Measurements from ENCODE around the gene BRCA2.

BRCA2 gene

GRCh38 chr13:32408296-32409000 lies 93.1 kb downstream of the BRCA2 start:
- Histone ChIP-seq H3K9me3 (ENCODE audit: control insufficient read depth in 5 of 5, low read length in 5 of 5) (no peaks in the 10 kb centered on the region), H3K27ac (ENCODE audit: low read depth, low read length) (no peak overlapping the region)

GRCh38 chr13:32409001-32409313 lies 93.6 kb downstream of the BRCA2 start:
- no peaks in the 10 kb centered on the region for H3K9me3 ChIP-seq (ENCODE audit: control insufficient read depth in 5 of 5, low read length in 5 of 5)
- H3K4me3 ChIP-seq (ENCODE audit: low read depth in 1 of 5, low read length in 5 of 5), result no peak overlapping the region
- H3K4me1 ChIP-seq (ENCODE audit: control insufficient read depth in 5 of 5, insufficient read depth in 5 of 5, low read length in 5 of 5), result peaks cover 3 to 14% (median 13%) of the 10 kb centered on the region in 5 donors
- H3K9ac ChIP-seq (ENCODE audit: low read length in 5 of 5), result no peak overlapping the region
- no peaks in the 10 kb centered on the region for H3K27me3 ChIP-seq (ENCODE audit: control insufficient read depth in 5 of 5, insufficient read depth in 4 of 5, low read length in 5 of 5)
- no peak overlapping the region for H3K27ac ChIP-seq (ENCODE audit: low read depth, low read length)
- H3K36me3 ChIP-seq (ENCODE audit: control insufficient read depth in 5 of 5, insufficient read depth in 5 of 5, low read length in 5 of 5), result peaks cover 0 to 22% (median 8%) of the 10 kb centered on the region in 5 donors

More at GRCh38 chr13:32408296-32409000, 93.1 kb downstream of the BRCA2 start:
- Histone ChIP-seq H3K4me1 (ENCODE audit: control insufficient read depth in 5 of 5, insufficient read depth in 5 of 5, low read length in 5 of 5) (peaks cover 3 to 14% (median 13%) of the 10 kb centered on the region in 5 donors), H3K27me3 (ENCODE audit: control insufficient read depth in 5 of 5, insufficient read depth in 4 of 5, low read length in 5 of 5) (no peaks in the 10 kb centered on the region), H3K4me3 (ENCODE audit: low read depth in 1 of 5, low read length in 5 of 5) (no peak overlapping the region), H3K9ac (ENCODE audit: low read length in 5 of 5) (no peak overlapping the region), H3K36me3 (ENCODE audit: control insufficient read depth in 5 of 5, insufficient read depth in 5 of 5, low read length in 5 of 5) (peaks cover 0 to 26% (median 8%) of the 10 kb centered on the region in 5 donors)

DNA sequence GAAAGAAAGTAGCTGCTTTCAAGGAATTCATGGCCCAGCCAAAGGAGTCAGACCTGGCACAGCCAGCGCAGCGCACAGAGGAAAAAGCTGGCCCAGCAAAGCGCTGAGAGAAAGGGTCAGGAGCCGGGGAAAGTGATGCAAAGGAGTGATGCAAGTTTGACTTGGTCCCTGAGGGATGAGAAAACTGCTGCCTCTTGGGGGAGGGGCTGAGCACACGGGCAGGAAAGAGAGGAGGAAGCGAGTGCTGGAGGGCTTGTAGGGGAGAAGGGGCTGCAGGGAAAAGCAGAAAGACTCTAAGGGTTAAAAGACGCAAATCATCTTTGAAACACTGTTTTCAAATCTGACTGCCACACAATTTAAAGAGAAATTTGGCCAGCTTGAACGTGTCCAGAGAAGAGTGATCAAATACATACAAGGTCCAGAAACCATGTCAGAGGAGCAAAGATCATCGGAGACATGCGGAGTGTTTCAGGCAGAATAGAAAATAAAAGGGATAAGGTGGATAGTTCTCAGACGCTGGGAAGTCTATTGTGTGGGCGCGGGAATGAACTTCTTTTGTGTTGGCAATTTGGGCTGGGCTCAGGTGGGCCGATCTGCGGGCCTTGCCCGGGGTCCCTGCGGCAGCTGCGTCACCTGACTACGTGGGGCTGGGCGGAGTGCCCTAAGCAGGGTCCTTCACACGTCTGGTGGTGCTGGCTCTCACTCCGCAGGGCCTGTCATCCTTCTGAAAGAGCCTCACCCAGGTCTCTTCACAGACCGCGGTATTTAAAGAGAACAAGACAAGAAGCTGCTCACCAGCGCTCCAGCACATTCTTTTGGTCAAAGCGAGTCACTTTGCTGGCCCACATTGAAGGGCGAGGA lies 94.5 kb downstream of the BRCA2 start:
- Histone ChIP-seq H3K27me3 (ENCODE audit: control insufficient read depth in 5 of 5, insufficient read depth in 4 of 5, low read length in 5 of 5) (no peaks in the 10 kb centered on the region), H3K9ac (ENCODE audit: low read length in 5 of 5) (peak overlapping the region in 1 of 5 donors; percentile 20), H3K27ac (ENCODE audit: low read depth, low read length) (peak overlapping the region; percentile 35), H3K4me3 (ENCODE audit: low read depth in 1 of 5, low read length in 5 of 5) (peak overlapping the region; percentile 13 to 60 (median 51)), H3K4me1 (ENCODE audit: control insufficient read depth in 5 of 5, insufficient read depth in 5 of 5, low read length in 5 of 5) (peaks cover 3 to 14% (median 13%) of the 10 kb centered on the region in 5 donors), H3K36me3 (ENCODE audit: control insufficient read depth in 5 of 5, insufficient read depth in 5 of 5, low read length in 5 of 5) (peaks cover 0 to 14% (median 8%) of the 10 kb centered on the region in 5 donors), H3K9me3 (ENCODE audit: control insufficient read depth in 5 of 5, low read length in 5 of 5) (no peaks in the 10 kb centered on the region)

- H3K9me3 ChIP-seq (ENCODE audit: control insufficient read depth in 5 of 5, low read length in 5 of 5), result no peaks in the 10 kb centered on the region
- no peak overlapping the region for H3K27ac ChIP-seq (ENCODE audit: low read depth, low read length)
- H3K27me3 ChIP-seq (ENCODE audit: control insufficient read depth in 5 of 5, insufficient read depth in 4 of 5, low read length in 5 of 5), result no peaks in the 10 kb centered on the region
- no peak overlapping the region for H3K4me3 ChIP-seq (ENCODE audit: low read depth in 1 of 5, low read length in 5 of 5)
- no peaks in the 10 kb centered on the region for H3K36me3 ChIP-seq (ENCODE audit: control insufficient read depth in 5 of 5, insufficient read depth in 5 of 5, low read length in 5 of 5)
- no peak overlapping the region for H3K9ac ChIP-seq (ENCODE audit: low read length in 5 of 5)
- peaks cover 3 to 14% (median 13%) of the 10 kb centered on the region in 5 donors for H3K4me1 ChIP-seq (ENCODE audit: control insufficient read depth in 5 of 5, insufficient read depth in 5 of 5, low read length in 5 of 5)
These were observed 98.0 kb downstream of the BRCA2 start for GRCh38 chr13:32413284-32413683.

- no peak overlapping the region for H3K27ac ChIP-seq (ENCODE audit: low read depth, low read length)
- H3K27me3 ChIP-seq (ENCODE audit: control insufficient read depth in 5 of 5, insufficient read depth in 4 of 5, low read length in 5 of 5), result no peaks in the 10 kb centered on the region
- H3K36me3 ChIP-seq (ENCODE audit: control insufficient read depth in 5 of 5, insufficient read depth in 5 of 5, low read length in 5 of 5), result peaks cover 0 to under 1% (median 0%) of the 10 kb centered on the region in 5 donors
- H3K9me3 ChIP-seq (ENCODE audit: control insufficient read depth in 5 of 5, low read length in 5 of 5), result no peaks in the 10 kb centered on the region
- no peak overlapping the region for H3K9ac ChIP-seq (ENCODE audit: low read length in 5 of 5)
- H3K4me1 ChIP-seq (ENCODE audit: control insufficient read depth in 5 of 5, insufficient read depth in 5 of 5, low read length in 5 of 5), result peaks cover 3 to 8% (median 7%) of the 10 kb centered on the region in 5 donors
- H3K4me3 ChIP-seq (ENCODE audit: low read depth in 1 of 5, low read length in 5 of 5), result no peak overlapping the region
These were observed 99.3 kb downstream of the BRCA2 start for GRCh38 chr13:32414580-32414979.

DNA sequence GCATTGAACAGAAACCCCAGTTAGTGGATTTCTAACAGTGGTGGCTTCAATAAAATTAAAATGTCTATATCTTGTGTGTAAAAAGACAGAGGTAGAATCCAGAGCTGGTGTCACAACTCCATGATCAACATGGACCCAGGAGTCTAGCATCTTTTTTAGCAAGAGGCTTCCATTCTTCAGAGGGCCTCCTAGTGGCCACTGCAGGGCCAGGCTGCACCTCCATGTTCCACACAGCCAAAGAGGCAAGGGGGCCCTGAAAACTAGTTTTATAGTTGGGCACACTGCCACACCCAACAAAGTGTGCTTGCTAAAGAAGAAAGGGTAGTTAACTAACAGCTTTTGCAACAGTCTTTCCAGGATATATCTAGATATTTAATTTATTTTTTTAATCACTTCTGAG lies 99.7 kb downstream of the BRCA2 start:
- Histone ChIP-seq H3K27me3 (ENCODE audit: control insufficient read depth in 5 of 5, insufficient read depth in 4 of 5, low read length in 5 of 5) (no peaks in the 10 kb centered on the region), H3K9ac (ENCODE audit: low read length in 5 of 5) (no peak overlapping the region), H3K27ac (ENCODE audit: low read depth, low read length) (no peak overlapping the region), H3K4me1 (ENCODE audit: control insufficient read depth in 5 of 5, insufficient read depth in 5 of 5, low read length in 5 of 5) (peaks cover under 1 to 4% (median 2%) of the 10 kb centered on the region in 5 donors), H3K4me3 (ENCODE audit: low read depth in 1 of 5, low read length in 5 of 5) (no peak overlapping the region), H3K36me3 (ENCODE audit: control insufficient read depth in 5 of 5, insufficient read depth in 5 of 5, low read length in 5 of 5) (peaks cover 0 to 4% (median 3%) of the 10 kb centered on the region in 5 donors), H3K9me3 (ENCODE audit: control insufficient read depth in 5 of 5, low read length in 5 of 5) (peaks cover 0 to 4% (median 0%) of the 10 kb centered on the region in 5 donors)

DNA sequence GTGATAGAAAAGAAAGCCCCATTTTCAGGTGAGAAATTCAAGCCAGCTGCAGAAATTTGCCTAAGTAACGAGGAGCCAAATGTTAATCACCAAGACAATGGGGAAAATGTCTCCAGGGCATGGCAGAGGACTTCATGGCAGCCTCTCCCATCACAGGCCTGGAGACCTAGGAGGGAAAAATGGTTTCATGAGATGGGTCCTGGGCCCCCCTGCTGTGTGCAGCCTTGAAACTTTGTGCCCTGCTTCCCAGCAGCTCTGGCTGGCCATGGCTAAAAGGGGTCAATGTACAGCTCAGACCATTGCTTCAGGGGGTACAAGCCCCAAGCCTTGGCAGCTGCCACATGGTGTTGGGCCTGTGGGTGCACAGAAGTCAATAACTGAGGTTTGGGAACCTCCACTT lies 102.7 kb downstream of the BRCA2 start:
- Histone ChIP-seq H3K27ac (ENCODE audit: low read depth, low read length) (no peak overlapping the region), H3K4me3 (ENCODE audit: low read depth in 1 of 5, low read length in 5 of 5) (no peak overlapping the region), H3K9ac (ENCODE audit: low read length in 5 of 5) (no peak overlapping the region), H3K4me1 (ENCODE audit: control insufficient read depth in 5 of 5, insufficient read depth in 5 of 5, low read length in 5 of 5) (no peaks in the 10 kb centered on the region), H3K27me3 (ENCODE audit: control insufficient read depth in 5 of 5, insufficient read depth in 4 of 5, low read length in 5 of 5) (no peaks in the 10 kb centered on the region), H3K36me3 (ENCODE audit: control insufficient read depth in 5 of 5, insufficient read depth in 5 of 5, low read length in 5 of 5) (peaks cover 0 to 7% (median 3%) of the 10 kb centered on the region in 5 donors), H3K9me3 (ENCODE audit: control insufficient read depth in 5 of 5, low read length in 5 of 5) (peaks cover 0 to 4% (median 0%) of the 10 kb centered on the region in 5 donors)

DNA sequence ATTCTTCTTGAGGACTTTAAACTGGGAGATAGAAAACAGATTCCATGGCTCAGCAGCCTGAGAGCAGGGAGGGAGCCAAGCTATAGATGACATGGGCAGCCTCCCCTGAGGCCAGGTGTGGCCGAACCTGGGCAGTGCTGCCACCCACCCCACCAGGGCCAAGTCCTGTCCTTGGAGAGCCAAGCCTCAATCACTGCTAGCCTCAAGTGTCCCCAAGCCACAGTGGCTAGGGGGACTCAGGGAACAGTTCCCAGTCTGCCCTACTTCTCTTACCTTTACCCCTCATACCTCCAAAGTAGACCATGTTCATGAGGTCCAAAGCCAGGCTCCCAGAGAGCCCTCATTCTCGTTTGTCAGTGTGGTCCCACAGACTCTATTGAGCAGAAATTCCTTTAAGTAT lies 104.6 kb downstream of the BRCA2 start:
- H3K4me1 ChIP-seq (ENCODE audit: control insufficient read depth in 5 of 5, insufficient read depth in 5 of 5, low read length in 5 of 5), result no peaks in the 10 kb centered on the region
- no peak overlapping the region for H3K4me3 ChIP-seq (ENCODE audit: low read depth in 1 of 5, low read length in 5 of 5)
- H3K27me3 ChIP-seq (ENCODE audit: control insufficient read depth in 5 of 5, insufficient read depth in 4 of 5, low read length in 5 of 5), result no peaks in the 10 kb centered on the region
- H3K27ac ChIP-seq (ENCODE audit: low read depth, low read length), result no peak overlapping the region
- H3K36me3 ChIP-seq (ENCODE audit: control insufficient read depth in 5 of 5, insufficient read depth in 5 of 5, low read length in 5 of 5), result peaks cover 0 to 11% (median 3%) of the 10 kb centered on the region in 5 donors
- peaks cover 0 to 4% (median 0%) of the 10 kb centered on the region in 5 donors for H3K9me3 ChIP-seq (ENCODE audit: control insufficient read depth in 5 of 5, low read length in 5 of 5)
- H3K9ac ChIP-seq (ENCODE audit: low read length in 5 of 5), result no peak overlapping the region

- H3K4me3 ChIP-seq (ENCODE audit: low read depth in 1 of 5, low read length in 5 of 5), result no peak overlapping the region
- no peaks in the 10 kb centered on the region for H3K27me3 ChIP-seq (ENCODE audit: control insufficient read depth in 5 of 5, insufficient read depth in 4 of 5, low read length in 5 of 5)
- peaks cover 0 to 22% (median 19%) of the 10 kb centered on the region in 5 donors for H3K4me1 ChIP-seq (ENCODE audit: control insufficient read depth in 5 of 5, insufficient read depth in 5 of 5, low read length in 5 of 5)
- H3K27ac ChIP-seq (ENCODE audit: low read depth, low read length), result no peak overlapping the region
- H3K36me3 ChIP-seq (ENCODE audit: control insufficient read depth in 5 of 5, insufficient read depth in 5 of 5, low read length in 5 of 5), result peaks cover 0 to 11% (median 3%) of the 10 kb centered on the region in 5 donors
- H3K9ac ChIP-seq (ENCODE audit: low read length in 5 of 5), result no peak overlapping the region
- H3K9me3 ChIP-seq (ENCODE audit: control insufficient read depth in 5 of 5, low read length in 5 of 5), result peaks cover 0 to 4% (median 0%) of the 10 kb centered on the region in 5 donors
These were observed 108.3 kb downstream of the BRCA2 start for GRCh38 chr13:32423592-32423991.

GRCh38 chr13:32425158-32425557 lies 109.8 kb downstream of the BRCA2 start:
- Histone ChIP-seq H3K4me1 (ENCODE audit: control insufficient read depth in 5 of 5, insufficient read depth in 5 of 5, low read length in 5 of 5) (peaks cover 2 to 35% (median 28%) of the 10 kb centered on the region in 5 donors), H3K27me3 (ENCODE audit: control insufficient read depth in 5 of 5, insufficient read depth in 4 of 5, low read length in 5 of 5) (no peaks in the 10 kb centered on the region), H3K27ac (ENCODE audit: low read depth, low read length) (no peak overlapping the region), H3K9ac (ENCODE audit: low read length in 5 of 5) (peak overlapping the region in 1 of 5 donors; percentile 50), H3K4me3 (ENCODE audit: low read depth in 1 of 5, low read length in 5 of 5) (no peak overlapping the region), H3K36me3 (ENCODE audit: control insufficient read depth in 5 of 5, insufficient read depth in 5 of 5, low read length in 5 of 5) (peaks cover 0 to 5% (median 0%) of the 10 kb centered on the region in 5 donors), H3K9me3 (ENCODE audit: control insufficient read depth in 5 of 5, low read length in 5 of 5) (no peaks in the 10 kb centered on the region)

Measured in subcutaneous abdominal adipose tissue (tissue), 5 donors.